ENCODE measurements around the gene TMEM132D. TPM values are rescaled to one million over a fixed set of nuclear protein-coding genes. Genes with fewer than 3 reads are reported as not detected.

TMEM132D gene
- total RNA-seq, 2 donors from 2014 or later, result not detected

DNA sequence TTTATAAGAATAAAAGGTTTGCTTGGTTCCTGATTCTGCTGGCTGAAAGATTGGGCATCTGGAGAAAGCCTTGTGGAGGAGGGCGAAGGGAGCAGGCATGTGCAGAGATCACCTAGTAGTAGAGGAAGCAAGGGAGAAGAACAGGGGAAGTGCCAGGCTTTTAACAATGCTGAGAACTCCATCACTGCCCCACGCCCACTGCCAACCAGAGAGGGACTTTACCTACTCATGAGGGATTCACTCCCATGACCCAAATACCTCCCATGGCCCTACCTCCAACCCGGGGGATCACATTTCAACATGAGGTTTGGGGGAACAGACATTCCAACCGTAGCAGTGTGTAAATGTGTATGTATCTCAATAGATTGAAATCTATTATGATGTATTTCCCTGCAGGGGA lies 690.3 kb downstream of the TMEM132D start:
- TF ChIP-seq, protein P1, sequence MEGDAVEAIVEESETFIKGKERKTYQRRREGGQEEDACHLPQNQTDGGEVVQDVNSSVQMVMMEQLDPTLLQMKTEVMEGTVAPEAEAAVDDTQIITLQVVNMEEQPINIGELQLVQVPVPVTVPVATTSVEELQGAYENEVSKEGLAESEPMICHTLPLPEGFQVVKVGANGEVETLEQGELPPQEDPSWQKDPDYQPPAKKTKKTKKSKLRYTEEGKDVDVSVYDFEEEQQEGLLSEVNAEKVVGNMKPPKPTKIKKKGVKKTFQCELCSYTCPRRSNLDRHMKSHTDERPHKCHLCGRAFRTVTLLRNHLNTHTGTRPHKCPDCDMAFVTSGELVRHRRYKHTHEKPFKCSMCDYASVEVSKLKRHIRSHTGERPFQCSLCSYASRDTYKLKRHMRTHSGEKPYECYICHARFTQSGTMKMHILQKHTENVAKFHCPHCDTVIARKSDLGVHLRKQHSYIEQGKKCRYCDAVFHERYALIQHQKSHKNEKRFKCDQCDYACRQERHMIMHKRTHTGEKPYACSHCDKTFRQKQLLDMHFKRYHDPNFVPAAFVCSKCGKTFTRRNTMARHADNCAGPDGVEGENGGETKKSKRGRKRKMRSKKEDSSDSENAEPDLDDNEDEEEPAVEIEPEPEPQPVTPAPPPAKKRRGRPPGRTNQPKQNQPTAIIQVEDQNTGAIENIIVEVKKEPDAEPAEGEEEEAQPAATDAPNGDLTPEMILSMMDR (IDR thresholded peaks at IDR 0.05), result no peak
- H3K36me3 ChIP-seq, result no peaks in the 10 kb centered on the region
- no peak overlapping the region for H3K4me3 ChIP-seq
- H3K27ac ChIP-seq, result no peak overlapping the region
- H3K9me3 ChIP-seq, result peaks cover 0 to 5% of the 10 kb centered on the region in 2 donors
- no peaks in the 10 kb centered on the region for H3K27me3 ChIP-seq
- DNase-seq (ENCODE audit: low spot score), result no peak
- no peaks in the 10 kb centered on the region for H3K4me1 ChIP-seq

DNA sequence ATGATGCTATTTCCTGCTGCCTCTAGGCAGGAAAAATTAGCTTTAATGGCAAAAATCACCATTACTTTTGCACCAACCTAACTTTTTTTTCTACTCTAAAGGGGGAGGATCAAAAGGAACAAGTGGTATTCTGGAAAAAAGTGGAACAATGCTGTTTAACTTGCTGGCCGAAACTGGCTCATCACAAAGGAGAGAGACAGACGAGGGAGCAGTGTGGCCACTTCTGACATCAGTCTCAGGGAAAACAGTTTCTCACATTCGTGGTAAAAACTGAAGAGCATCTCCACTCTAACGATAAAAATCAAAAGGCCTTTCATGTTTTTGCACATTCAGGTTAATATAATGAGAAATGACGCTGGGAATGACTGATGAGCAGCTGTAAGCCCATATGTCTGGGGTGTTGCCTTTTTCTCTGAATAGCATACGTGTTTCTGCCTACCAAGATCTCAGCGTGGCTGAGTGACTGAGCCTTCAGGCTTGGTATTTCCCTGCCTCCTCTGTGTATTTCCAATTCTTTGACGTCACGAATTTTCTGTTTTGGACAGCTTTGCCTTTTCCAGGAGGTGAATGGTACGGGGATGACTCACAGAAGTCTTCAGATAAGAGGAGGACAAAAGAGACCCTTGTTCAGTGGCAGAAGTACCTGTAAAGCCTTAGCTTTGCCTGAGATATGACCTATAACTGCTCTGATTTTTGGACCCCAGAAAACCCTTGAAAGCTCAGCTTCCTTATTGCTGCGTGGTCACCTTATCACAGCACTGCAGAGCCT lies 691.8 kb downstream of the TMEM132D start:
- Histone ChIP-seq H3K27ac (no peak overlapping the region), H3K27me3 (no peaks in the 10 kb centered on the region), H3K9me3 (peaks cover 0 to 5% of the 10 kb centered on the region in 2 donors), H3K4me3 (no peak overlapping the region), H3K4me1 (no peaks in the 10 kb centered on the region), H3K36me3 (no peaks in the 10 kb centered on the region)
- DNase-seq (ENCODE audit: low spot score), result no peak
- TF ChIP-seq, protein P1 (IDR thresholded peaks at IDR 0.05), result no peak

GRCh38 chr12:129208566-129208965 lies 695.3 kb downstream of the TMEM132D start:
- TF ChIP-seq, protein P1 (IDR thresholded peaks at IDR 0.05), result no peak
- Histone ChIP-seq H3K9me3 (peaks cover 0 to 3% of the 10 kb centered on the region in 2 donors), H3K4me1 (no peaks in the 10 kb centered on the region), H3K27me3 (no peaks in the 10 kb centered on the region), H3K27ac (no peak overlapping the region), H3K4me3 (no peak overlapping the region), H3K36me3 (no peaks in the 10 kb centered on the region)
- DNase-seq (ENCODE audit: low spot score), result no peak

DNA sequence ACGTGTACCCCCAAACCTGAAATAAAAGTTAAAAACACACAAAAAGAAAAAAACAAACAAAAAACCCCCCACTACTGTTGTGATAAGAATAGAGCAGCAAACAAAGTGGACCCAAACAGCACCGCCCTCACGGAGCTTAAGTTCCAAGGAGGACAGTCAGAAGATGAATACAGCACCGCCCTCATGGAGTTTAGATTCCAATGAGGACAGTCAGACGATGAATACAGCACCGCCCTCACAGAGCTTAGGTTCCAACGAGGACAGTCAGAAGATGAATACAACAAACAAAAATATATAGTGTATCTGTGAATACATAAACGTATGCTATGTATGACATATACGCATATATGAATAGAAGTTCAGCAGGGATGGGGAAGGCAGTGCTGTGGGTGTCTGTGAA lies 696.7 kb downstream of the TMEM132D start:
- Histone ChIP-seq H3K27ac (no peak overlapping the region), H3K4me1 (no peaks in the 10 kb centered on the region)
- DNase-seq (ENCODE audit: low spot score), result no peak

GRCh38 chr12:129203456-129203855 lies 700.4 kb downstream of the TMEM132D start:
- peaks cover 0 to 3% of the 10 kb centered on the region in 2 donors for H3K9me3 ChIP-seq
- no peak for DNase-seq (ENCODE audit: low spot score)
- H3K36me3 ChIP-seq, result no peaks in the 10 kb centered on the region
- H3K27ac ChIP-seq, result no peak overlapping the region
- no peaks in the 10 kb centered on the region for H3K4me1 ChIP-seq
- TF ChIP-seq, protein P1 (IDR thresholded peaks at IDR 0.05), result no peak
- no peaks in the 10 kb centered on the region for H3K27me3 ChIP-seq
- H3K4me3 ChIP-seq, result no peak overlapping the region

More for the DNA sequence above, 696.7 kb downstream of the TMEM132D start:
- TF ChIP-seq, protein P1 (IDR thresholded peaks at IDR 0.05), result no peak
- no peaks in the 10 kb centered on the region for H3K36me3 ChIP-seq
- peaks cover 0 to 3% of the 10 kb centered on the region in 2 donors for H3K9me3 ChIP-seq
- no peaks in the 10 kb centered on the region for H3K27me3 ChIP-seq
- no peak overlapping the region for H3K4me3 ChIP-seq
